SU-DHL-6 (cell line): ENCODE results near the gene COL7A1.

ENCODE experiments used
- H2AFZ ChIP-seq: fragments of 200-600 bp; sonication (generic); 2 replicates; pipeline ENCODE4 v1.6.1; 2014; ENCODE audit warnings: low read depth, mild to moderate bottlenecking, moderate library complexity, mixed read lengths, antibody characterized with exemption, low read length; ENCODE audit not compliant: severe bottlenecking
- H3F3A ChIP-seq: fragments of 200-600 bp; shearing (Covaris generic); 2 replicates; pipeline ENCODE4 v1.6.0; 2016; ENCODE audit warnings: antibody characterized with exemption, mild to moderate bottlenecking; ENCODE audit not compliant: insufficient read depth
- H3K27ac ChIP-seq: fragments of 200-600 bp; sonication (generic); 2 replicates; pipeline ENCODE4 v1.5.1; 2016; ENCODE audit warnings: low read depth, mild to moderate bottlenecking, low read length, moderate library complexity, mixed read lengths
- H3K27me3 ChIP-seq: fragments of 200-600 bp; sonication (generic), shearing (Covaris generic); 2 replicates; pipeline ENCODE4 v1.6.0; 2014; ENCODE audit warnings: mild to moderate bottlenecking, low read length
- H3K36me3 ChIP-seq: fragments of 200-600 bp; sonication (generic); 2 replicates; pipeline ENCODE4 v1.6.1; 2014; ENCODE audit warnings: mild to moderate bottlenecking, low read length, mixed read lengths
- H3K4me2 ChIP-seq: fragments of 300-600, 200-600 bp; shearing (Covaris generic), sonication (generic); 2 replicates; pipeline ENCODE4 v1.6.0; 2014; ENCODE audit warnings: low read length, low read depth, mild to moderate bottlenecking; ENCODE audit not compliant: poor library complexity, severe bottlenecking
- H3K4me3 ChIP-seq: fragments of 200-600 bp; sonication (generic); 2 replicates; pipeline ENCODE4 v1.5.1; 2014; ENCODE audit warnings: antibody characterized with exemption, low read length, mild to moderate bottlenecking, mixed read lengths; ENCODE audit not compliant: insufficient read depth, poor library complexity, severe bottlenecking
- H3K79me2 ChIP-seq: fragments of 200-600 bp; sonication (generic); 2 replicates; pipeline ENCODE4 v1.6.1; 2014; ENCODE audit warnings: mild to moderate bottlenecking, low read length, moderate library complexity; ENCODE audit not compliant: insufficient read depth
- H3K9ac ChIP-seq: fragments of 200-600 bp; sonication (generic); 2 replicates; pipeline ENCODE4 v1.7.0; 2014; ENCODE audit warnings: mild to moderate bottlenecking, low read length
- H3K9me2 ChIP-seq: fragments of 200-600 bp; sonication (generic); replicated peaks from 2 replicates; pipeline ENCODE4 v1.6.1; 2014; ENCODE audit warnings: low read length; ENCODE audit not compliant: insufficient read depth
- H3K9me3 ChIP-seq: fragments of 200-600 bp; sonication (generic); 2 replicates; pipeline ENCODE4 v1.6.1; 2014; ENCODE audit warnings: low read length, mixed read lengths; ENCODE audit not compliant: insufficient read depth
- H4K20me1 ChIP-seq: fragments of 200-600 bp; sonication (generic); 2 replicates; pipeline ENCODE4 v1.6.1; 2014; ENCODE audit warnings: low read depth, mild to moderate bottlenecking, antibody characterized with exemption, low read length, moderate library complexity, mixed read lengths
- EZH2phosphoT487 ChIP-seq: fragments of 200-600 bp; sonication (generic), shearing (Covaris generic); conservative IDR thresholded peaks from 2 replicates; pipeline ENCODE4 v1.6.1; 2018; ENCODE audit warnings: mild to moderate bottlenecking, antibody characterized with exemption, low read length, moderate library complexity, mixed read lengths
- TF ChIP-seq, protein P1 (sequence below): fragments of 200-600 bp; sonication (generic); IDR thresholded peaks from one replicate; pipeline ENCODE4 v1.5.1; 2017; ENCODE audit warnings: antibody characterized with exemption, mild to moderate bottlenecking, low read length, moderate library complexity; ENCODE audit not compliant: insufficient read depth, poor library complexity, severe bottlenecking

COL7A1 gene

DNA sequence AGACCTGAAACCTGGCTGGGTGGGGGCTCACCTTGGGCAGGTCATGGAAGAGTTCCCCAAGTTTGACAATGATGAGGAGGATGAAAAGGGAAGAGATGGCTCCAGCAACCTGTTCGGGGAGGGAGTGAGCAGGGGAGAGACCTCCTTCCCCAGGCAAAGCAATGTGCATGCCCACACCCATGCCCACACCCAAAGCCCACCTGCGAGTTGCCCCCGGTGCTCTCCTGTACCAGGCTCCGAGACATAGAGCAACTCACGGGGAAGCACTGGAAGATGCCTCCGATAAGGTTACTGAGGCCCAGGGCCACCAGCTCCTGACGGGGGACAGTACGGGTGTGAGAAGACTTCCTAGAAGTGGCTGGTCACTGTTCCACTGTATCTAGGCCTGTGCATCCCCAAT lies 35.3 kb upstream of the COL7A1 start:
- Histone ChIP-seq H3K79me2 (no peaks in the 10 kb centered on the region), H3K4me3 (no peak overlapping the region), H3K9ac (no peak overlapping the region), H2AFZ (no peak overlapping the region), H3K27ac (no peak overlapping the region), H3K27me3 (no peaks in the 10 kb centered on the region), H3K9me2 (no peaks in the 10 kb centered on the region), H4K20me1 (no peaks in the 10 kb centered on the region), H3K36me3 (no peaks in the 10 kb centered on the region), H3K9me3 (no peaks in the 10 kb centered on the region), H3K4me2 (no peak overlapping the region), H3F3A (no peaks in the 10 kb centered on the region)
- TF ChIP-seq, protein P1, sequence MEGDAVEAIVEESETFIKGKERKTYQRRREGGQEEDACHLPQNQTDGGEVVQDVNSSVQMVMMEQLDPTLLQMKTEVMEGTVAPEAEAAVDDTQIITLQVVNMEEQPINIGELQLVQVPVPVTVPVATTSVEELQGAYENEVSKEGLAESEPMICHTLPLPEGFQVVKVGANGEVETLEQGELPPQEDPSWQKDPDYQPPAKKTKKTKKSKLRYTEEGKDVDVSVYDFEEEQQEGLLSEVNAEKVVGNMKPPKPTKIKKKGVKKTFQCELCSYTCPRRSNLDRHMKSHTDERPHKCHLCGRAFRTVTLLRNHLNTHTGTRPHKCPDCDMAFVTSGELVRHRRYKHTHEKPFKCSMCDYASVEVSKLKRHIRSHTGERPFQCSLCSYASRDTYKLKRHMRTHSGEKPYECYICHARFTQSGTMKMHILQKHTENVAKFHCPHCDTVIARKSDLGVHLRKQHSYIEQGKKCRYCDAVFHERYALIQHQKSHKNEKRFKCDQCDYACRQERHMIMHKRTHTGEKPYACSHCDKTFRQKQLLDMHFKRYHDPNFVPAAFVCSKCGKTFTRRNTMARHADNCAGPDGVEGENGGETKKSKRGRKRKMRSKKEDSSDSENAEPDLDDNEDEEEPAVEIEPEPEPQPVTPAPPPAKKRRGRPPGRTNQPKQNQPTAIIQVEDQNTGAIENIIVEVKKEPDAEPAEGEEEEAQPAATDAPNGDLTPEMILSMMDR: no peak
- no peak for TF ChIP-seq EZH2phosphoT487

DNA sequence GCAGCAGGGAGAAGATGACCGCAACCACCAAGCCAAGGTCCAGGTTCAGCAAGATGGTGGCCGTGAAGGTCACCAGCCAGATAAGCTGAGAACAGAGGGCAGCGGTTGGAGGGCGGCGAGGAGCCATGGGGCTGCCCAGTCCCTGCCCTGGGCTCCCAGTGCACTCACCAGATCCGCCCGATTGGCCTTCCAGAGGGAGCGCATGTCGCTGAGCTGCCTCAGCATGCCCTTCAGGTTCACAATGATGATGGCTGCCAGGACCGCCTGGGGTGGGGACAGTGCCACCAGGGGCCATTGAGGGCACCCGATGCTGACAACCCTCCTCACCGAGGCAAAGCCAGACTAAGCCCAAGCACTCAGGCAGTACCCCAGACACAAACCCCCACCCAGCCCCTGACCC lies 34.8 kb upstream of the COL7A1 start:
- H3K79me2 ChIP-seq: no peaks in the 10 kb centered on the region
- no peak overlapping the region for H3K27ac ChIP-seq
- no peaks in the 10 kb centered on the region for H3F3A ChIP-seq
- no peaks in the 10 kb centered on the region for H3K27me3 ChIP-seq
- H3K4me3 ChIP-seq: no peak overlapping the region
- H3K4me2 ChIP-seq: no peak overlapping the region
- no peak overlapping the region for H2AFZ ChIP-seq
- no peaks in the 10 kb centered on the region for H3K9me2 ChIP-seq
- H3K9ac ChIP-seq: no peak overlapping the region
- TF ChIP-seq, protein P1: no peak
- TF ChIP-seq EZH2phosphoT487: no peak
- no peaks in the 10 kb centered on the region for H4K20me1 ChIP-seq
- H3K9me3 ChIP-seq: no peaks in the 10 kb centered on the region
- no peaks in the 10 kb centered on the region for H3K36me3 ChIP-seq

DNA sequence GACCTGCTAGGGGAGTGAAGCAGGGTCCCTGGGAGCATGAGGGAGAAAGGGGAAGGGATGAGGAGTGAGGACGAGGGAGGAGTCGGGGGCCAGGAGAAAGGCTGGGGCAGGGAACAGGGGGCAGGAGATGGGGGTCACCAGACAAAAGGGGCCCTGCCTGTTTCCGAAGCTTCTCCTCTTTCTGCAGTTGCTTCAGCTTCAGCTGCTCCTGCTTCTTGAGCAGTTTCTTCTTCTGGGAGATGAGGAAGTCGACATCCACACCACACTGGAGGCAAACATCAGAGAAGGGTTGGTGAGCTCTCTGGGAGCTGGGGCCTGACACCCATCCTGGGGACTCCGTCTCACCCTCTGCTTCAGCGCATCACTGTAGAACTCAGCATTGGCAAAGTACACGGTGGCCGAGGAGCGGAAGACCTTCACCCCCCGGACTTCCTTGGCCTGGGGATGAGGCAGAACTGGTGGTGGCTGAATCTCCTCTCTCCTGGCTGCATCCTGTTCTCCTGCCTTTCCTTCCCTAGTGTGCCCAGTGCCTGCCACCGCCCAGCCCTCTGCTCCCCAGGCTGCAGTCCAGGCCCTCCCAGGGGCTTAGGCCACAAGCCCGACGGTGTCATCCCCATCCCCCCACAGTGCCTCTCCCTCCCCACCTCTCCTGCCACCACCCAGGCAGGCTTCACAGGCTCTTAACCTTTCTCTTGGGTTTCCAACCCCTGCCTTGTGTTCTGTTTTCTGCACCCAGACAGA lies 33.3 kb upstream of the COL7A1 start:
- H3K27ac ChIP-seq: no peak overlapping the region
- TF ChIP-seq EZH2phosphoT487: no peak
- TF ChIP-seq, protein P1: no peak
- no peaks in the 10 kb centered on the region for H3K36me3 ChIP-seq

More for the DNA sequence above, 33.3 kb upstream of the COL7A1 start:
- Histone ChIP-seq H3K4me2 (no peak overlapping the region), H2AFZ (no peak overlapping the region), H3F3A (no peaks in the 10 kb centered on the region), H3K9me3 (no peaks in the 10 kb centered on the region), H3K27me3 (no peaks in the 10 kb centered on the region), H3K79me2 (no peaks in the 10 kb centered on the region), H3K9me2 (no peaks in the 10 kb centered on the region), H3K4me3 (no peak overlapping the region), H3K9ac (no peak overlapping the region), H4K20me1 (no peaks in the 10 kb centered on the region)
